HG03066 (cell line): ENCODE results near the gene CFAP92.

Experiments
- ATAC-seq: cut with Tn5 transposase; IDR thresholded peaks from one replicate; pipeline ENCODE4 v1.9.1; 2021; ENCODE audit warnings: low read depth; ENCODE audit not compliant: unreplicated experiment

Gene CFAP92, protein sequence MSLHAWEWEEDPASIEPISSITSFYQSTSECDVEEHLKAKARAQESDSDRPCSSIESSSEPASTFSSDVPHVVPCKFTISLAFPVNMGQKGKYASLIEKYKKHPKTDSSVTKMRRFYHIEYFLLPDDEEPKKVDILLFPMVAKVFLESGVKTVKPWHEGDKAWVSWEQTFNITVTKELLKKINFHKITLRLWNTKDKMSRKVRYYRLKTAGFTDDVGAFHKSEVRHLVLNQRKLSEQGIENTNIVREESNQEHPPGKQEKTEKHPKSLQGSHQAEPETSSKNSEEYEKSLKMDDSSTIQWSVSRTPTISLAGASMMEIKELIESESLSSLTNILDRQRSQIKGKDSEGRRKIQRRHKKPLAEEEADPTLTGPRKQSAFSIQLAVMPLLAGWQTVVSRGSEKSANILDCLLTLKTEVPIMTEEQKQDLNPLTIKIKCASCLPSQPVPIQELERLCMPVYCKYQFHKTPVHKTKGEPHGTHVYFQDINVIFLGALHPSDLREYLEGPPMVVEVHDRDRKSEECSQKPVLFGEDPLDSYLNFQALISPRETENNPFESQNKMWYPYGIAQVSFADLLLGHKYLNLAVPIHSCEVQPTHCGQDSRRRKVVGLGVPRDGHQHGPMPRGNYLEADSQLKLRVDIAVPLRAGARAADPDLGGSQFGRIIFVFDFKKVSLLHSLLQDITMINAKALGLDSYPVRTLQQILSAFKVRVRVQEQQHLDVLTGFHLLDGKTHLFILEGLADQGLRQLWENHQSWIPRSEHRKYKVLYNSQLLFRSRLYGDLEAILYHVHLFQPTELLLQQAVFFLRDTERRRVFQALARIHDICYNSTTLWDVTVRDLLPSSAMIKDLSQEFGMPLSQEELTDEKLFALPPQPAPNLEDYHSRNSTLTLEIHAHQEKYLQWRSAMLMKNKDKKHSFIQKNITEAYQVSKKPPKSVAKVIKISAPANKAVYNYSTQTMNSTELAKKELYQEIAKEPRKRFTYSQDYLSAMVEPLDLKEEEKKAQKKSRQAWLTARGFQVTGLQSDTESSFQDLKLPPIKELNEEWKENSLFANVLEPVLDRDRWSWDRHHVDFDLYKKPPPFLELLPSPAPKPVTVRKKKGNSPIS

DNA sequence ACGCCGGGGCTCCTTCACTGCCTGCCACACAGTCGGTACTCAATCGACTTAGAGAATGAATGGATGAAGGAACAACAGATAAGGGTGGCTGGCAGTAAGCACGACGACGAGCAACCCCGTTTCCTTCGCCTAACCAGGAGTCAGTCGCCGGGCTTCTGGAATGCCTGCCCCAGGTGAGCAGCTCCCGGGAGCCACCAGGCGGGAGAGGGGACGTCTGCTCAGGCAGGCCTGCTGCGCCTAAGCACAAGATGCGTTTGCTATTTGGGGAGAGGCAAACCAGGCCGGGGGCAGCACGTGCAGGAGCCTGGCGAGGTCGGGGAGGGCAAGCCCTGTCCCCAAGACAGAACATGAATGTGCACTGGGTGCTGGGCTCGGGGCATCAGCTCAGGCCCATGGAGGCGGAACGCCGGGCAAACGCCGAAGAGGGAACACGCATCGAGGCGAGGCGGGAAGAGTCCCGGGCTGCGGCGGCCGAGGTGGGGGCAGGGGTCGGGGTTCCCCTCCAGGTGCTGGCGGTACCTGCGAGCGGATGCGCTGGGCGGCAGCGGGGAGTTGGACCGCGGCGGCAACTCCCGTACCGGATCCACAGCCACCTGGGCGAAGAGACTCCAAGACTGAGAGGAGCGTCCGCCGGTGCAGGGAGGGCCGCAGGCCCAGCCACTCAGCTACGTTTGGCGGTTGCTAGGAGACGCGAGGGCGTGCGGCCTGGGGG lies at the start of gene CFAP92:
TSS of gene CFAP92 (minus strand) at position 616 of the 712 bp plus-strand sequence. CDS start 772 bp downstream, outside the sequence.
- ATAC-seq = peak; percentile 72

DNA sequence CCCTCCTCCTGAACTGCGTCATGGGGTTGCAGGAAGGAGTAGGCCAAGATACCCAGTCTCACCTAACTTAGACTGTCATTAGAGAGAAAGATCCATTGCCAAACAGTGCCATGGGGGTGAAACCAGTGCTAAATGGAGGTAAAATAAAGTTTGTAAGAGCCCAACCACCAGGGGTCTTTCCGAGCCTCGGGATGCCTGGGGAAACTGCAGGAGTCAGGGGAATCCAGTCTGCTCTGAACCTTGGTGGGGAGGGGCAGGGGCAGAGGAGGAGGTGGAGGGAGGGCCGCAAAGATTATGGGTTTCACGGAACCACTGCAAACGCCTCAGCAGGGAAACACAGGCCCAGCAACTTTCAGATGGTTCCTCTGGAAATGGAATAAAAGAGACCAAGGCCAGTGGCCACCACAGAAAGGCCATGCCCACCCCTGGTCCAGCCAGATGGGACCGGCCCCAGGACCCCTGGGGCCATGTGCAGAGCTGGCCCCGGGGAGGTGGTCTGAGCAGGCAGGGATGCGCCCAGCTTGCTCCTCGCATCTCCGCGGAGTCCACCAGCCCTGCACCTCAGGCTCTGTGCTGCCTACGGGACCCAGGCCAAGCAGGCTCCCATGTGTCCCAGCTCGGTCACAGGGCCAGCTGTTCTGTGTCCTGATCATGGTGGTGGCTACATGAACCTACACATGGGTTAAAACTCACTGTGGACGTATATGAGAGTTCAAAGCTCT lies 46.9 kb upstream of the CFAP92 start:
- ATAC-seq = no peak

DNA sequence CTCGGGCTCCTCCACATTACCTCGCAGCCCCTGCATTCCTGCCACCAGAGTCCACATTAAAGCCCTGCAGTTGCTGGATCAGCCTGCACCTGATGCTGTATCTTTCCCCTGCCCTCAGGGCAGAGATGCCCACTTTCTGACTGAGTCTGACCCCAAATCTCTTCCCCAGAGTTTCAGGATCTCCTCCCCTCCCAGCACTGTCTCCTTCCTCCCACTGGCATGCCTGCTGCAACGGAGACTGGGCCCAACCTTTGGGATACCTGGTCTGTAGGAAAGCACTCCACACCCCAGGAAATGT lies 46.1 kb upstream of the CFAP92 start:
- ATAC-seq = no peak

DNA sequence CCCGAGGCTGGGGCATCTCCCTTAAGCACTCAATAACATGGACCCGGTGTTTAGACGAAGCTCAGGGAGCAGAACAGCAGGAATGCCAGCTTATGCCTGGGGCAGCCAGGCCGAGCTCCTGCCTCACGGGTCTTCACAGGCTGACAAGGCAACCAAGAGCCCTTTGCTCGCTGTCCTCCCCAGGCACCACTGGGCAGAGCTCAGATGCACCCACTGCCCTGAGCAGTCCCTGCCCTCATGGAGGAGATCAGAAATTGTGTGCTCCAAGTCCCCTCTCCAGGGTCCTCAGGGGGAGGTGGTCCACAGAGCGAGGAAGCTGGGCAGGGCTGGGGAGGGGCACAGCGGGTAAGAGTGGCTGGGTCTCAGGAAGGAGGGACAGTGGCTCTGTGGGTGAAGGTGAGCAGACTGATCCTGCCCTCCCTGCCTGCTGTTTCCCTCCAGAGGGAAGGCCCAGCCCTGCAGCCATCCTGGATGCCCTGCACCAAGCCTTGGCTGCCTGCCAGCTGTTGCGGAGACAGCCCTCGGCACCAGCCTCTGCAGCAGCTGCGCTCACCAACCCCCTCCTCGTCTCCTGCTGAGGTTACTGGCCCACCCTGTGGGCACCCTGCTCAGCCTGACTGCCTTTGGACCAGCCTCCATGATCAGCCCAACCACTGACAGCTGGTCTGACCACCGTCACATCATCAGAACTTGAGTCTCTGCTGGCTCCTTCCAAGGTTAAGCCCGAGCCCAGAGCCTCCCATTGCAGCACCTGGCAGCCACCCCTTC lies 45.6 kb upstream of the CFAP92 start:
- no peak for ATAC-seq

DNA sequence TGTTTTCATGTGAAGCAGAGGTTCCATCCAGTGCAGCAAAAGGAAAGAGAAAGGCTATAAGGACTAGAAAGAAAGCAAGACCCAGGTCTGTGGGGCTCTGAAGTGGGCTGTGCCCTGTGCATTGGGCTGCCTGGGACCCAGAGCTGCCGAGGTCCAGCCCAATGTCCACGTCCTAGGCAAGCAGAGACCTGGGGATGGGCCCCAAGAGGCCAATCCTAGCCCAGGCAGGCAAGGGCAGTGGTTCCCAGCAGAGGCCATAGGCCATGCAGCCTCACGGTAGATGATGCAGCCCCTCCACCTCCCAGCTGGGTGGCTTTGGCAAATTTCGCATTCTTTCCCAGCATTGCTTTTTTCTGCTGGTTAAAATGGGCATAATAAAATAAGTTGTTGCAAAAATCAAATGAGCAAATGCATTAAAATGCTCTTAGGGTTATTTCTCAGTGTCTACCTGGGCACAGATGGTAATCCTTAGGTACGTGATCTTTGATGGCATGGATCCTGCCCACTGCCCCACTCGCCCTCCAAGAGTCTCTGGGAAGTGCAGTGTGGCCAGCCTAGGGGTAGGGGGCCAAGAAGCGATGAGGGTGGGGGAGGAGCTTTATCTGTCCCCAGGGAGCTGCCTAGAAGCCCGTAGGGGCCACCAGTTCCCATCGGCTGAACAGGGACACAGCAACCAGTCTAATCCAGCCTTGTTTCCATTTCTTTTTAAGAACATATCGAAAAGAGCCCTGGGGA lies 44.4 kb upstream of the CFAP92 start:
- ATAC-seq = no peak

DNA sequence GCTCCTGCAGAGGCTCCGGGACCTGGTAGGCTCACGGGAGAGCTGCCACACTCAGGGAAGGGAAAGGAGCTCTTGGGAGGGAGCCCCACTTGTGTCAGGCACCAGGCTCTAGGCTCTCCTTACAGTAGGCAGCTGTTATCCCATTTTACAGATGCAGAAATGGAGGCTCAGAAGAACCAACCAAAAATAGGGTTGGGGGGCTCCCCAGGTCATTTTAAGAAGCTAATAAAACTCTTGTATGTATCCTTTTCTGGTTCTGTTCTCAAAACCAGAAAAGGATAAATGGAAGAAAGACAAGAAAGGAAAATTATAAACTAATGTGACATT lies 43.2 kb upstream of the CFAP92 start:
- ATAC-seq = no peak

DNA sequence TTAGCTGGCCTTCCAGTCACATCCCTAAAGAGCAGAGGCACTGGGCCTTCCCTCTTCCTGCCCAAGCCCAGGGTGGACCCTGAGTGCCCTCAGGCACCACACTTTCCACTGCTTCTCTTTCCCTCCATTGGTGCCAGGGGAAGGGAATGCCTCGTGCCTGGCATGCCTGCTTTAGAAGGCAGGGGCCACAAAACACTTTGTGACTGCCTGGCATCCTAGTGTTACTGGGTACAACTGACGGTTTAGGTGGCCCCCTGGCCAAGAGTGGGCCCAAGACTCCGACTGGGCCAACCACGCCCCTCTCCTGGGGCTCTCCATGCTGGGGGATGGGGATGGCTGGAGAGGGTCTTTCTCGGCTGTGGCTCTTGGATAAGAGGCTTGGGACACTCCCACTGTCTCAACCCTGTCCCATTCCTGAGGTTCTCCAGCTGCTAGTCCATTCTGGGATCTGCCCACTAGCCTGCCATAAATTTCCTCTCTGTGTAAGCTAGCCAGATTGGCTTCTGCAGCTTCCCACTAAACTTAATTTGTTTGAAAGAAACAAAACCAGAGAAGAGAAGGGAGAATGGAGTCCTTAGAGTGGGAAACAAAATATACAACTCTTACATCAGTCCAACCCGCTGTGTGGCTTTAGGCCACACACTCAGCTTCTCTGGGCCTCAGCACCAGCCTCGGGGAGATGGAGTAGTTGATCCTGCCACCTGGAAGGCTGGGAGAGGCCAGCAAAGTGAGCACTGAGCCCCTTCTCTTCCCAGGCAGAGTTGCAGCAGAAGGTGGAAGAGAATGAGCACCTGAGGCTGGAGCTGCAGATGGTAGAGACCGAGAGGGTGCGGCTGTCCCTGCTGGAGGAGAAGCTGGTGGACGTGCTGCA lies 42.6 kb upstream of the CFAP92 start:
- ATAC-seq = no peak

DNA sequence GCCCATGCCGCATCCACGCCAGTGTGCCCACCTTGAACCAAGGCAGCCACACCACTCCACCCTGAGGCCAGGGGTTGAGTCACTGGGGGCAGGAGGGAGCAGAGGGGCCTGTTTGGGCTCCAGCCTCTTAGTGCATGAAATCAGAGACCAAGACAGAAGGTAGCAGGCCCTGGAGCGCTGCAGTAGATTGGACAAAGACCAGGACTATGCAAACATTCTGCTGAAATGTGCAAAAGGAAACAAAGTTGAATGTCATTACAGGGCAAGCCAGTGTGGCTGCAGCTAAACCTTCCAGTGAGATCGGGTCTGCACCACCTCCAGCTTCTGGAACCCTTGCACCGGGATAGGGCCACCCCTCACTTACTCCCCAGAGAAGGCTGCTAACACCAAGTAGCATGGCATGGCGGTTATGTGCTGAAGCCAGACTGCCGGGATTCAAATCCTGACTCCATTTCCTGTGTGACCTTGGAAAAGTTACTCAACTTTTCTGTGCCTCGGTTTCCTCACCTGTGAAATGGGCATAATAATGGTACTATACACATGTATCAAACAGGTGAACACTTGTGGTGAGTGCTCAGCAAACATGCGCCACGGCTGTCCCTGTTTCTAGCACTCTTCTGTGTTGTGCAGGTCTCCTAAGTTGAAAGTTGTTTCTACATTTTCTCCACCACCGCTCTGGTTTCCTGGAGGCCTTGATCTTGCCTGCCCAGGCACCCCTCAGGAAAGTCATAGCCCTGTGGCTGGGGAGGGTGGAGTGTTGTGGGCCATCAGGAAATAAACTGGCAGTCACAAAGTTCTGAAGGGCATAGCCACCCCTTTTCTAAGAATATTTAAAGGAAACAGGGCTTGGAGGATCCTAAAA lies 41.7 kb upstream of the CFAP92 start:
- ATAC-seq = no peak

DNA sequence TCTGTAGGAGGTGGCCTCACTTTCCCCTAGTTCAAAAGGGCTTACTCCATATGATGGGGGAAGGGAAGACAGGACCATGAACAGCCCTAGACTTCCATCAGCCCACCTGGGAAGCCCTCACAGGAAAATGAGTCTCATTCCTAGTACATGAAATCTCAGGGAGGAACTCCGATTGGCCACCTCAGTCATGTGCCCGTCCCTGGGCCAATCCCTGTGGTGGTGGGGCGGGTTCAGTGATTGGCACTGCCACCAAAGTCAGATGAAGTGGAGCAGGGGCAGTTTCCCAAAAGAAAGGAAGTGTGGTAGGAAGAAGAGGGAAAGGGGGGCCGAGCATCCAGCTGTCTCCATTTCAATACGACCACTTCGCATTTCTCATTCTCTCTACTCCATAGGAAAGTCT lies 40.8 kb upstream of the CFAP92 start:
- ATAC-seq = no peak

DNA sequence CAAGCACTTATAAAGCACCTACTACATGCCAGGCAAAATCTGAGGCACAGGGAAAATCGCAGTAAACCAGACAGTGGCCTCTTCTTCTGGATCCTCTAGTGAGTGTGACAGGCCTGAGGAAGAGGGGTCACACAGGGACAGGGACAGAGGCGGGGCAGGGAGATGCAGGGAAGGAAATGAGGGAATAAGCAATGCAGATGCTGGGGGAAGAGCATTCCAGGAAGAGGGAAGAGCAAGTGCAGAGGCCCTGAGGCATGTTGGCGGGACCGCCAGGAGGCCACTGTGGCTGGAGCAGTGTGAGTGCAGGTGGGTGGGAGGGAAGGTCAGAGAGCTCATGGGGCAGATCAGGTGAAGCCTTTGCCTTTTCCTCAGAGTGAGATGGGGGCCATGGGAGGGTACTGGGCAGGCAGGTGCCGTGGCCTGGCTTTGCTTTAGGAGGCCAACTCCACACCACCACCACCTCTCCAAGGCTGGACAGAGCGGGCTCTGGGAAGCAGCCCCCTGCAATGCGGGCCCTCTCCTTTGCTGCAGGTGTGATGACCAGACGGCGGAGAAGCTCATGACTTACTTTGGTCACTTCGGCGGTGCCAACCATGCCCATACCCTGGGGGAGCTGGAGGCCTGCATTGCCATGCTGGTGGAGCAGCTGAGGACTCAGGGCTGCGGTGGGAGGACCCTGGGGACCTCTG lies 39.9 kb upstream of the CFAP92 start:
- ATAC-seq = no peak

DNA sequence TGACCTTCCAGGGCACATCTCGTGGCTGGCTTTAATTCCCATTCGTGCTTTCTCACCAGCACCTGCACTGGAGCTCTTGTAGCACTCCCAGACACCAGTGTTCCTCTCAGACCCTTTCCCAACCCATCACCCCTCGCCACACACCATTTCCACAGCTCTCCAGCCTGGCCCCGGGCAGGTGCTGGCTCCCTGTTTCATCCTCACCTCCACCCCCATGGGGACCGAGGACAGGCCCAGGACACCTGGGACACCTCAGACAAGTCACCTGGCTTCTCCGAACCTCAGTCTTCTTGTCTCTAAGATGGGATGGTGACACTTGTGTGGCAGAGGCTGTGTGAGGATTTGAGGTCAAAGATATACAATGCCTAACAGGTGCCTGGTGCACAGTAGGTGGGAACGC lies 39.3 kb upstream of the CFAP92 start:
- ATAC-seq = no peak

DNA sequence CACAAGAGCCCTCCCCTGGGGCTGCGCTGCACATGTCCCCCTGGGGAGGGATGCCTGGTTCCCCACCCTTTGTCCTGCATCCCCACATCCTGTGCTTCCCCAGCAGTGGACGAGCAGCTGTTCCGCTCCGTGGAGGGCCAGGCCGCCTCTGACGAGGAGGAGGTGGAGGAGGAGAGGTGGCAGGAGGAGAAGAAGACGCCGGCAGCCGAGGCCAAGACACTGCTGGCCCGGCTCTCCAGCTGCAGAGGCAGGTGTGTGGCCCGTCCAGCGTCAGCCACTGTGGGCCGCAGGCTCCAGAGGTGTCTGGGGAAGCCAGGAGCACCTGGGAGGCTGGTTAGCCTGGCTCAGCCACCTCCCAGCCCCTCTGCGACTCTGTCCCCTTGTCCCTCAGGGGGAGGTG lies 38.8 kb upstream of the CFAP92 start:
- no peak for ATAC-seq

DNA sequence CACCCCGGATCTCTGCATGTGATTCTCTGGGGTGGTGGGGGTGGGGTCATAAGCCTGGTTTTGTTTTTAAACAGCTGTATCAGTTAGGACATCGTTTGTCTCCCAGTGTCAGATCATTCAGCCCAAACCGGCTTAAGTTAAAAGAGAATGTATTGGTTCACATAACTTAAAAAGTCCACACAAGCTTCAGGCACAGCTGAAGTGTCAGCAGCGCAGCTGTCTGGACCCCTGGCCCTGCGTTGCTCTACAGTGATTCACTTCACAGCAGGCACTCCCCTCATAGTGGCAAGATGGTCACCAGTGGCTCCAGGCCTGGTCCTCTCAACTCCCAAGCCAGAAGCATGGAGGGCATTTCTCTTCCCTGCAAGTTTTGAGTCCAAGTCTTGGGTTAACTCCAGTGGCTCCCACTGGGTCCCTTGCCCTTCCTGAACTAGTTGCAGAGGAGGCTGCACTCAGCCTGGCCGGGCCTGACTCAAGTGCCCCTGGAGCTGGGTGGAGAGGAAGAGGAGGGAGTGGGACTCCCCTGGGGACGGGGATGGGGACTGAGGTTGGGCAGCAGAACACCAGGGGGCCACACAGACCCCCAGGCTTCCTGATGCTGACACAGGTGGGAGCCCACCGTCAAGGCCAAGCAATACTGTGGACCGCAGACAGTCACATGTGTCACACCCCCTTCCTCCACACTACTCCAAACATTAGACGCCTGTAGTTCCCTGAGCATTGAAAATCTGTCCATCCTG lies 37.8 kb upstream of the CFAP92 start:
- no peak for ATAC-seq

DNA sequence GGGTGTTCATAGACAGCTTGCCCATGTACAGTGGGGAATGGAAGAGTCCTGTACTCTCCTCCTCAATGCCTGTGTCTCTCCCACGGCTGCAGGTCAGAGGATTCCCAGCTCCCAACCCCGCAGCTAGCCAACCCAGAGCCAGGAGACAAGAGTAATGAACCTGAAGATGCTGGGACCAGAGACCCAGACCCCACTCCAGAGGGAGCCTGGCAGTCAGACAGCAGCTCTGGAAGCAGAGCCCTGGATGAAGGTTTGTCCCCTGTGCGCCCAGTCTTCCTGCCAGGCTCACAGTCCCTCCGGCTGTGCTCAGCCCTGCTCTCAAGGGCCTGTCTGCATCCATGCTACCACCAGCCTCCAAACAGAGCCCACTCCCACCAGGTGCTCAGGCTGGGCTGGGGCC lies 36.7 kb upstream of the CFAP92 start:
- no peak for ATAC-seq

DNA sequence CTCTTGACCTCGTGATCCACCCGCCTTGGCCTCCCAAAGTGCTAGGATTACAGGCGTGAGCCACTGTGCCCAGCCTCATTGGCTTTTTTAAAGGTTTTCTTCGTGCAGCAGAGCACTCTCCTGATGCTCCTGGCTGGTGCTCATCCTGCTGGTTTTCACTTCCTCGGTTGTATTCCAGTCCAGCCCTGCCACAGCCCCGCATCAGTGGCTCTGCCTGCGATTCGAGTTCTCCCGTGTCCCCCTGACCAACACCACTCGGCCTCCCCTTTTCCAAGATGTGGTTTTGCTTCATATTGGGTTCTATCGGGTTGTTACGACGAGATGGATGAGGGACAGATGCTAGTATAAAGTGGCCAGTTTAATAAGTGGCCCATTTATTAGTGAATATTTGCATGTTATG lies 35.0 kb upstream of the CFAP92 start:
- ATAC-seq = no peak

DNA sequence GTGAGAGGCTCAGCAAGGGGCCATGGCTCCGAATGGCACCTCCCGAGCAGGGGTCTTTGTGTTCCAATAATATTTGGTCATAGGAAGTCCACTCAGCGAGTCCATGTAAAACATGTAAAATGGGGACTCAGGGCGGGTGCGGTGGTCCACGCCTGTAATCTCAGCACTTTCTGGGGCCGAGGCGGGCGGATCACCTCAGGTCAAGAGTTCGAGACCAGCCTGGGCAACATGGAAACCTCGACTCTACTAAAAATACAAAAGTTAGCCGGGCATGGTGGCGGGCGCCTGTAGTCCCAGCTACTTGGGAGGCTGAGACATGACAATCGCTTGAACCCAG lies 33.6 kb upstream of the CFAP92 start:
- no peak for ATAC-seq
